ENCODE data around the gene USP33.

- TF ChIP-seq CTCF (IDR thresholded peaks at IDR 0.05) (no peak), ESRRA (IDR thresholded peaks at IDR 0.05; ENCODE audit: borderline replicate concordance, low read length) (no peak)
Observed at GRCh38 chr1:77706321-77706720, 53.3 kb downstream of the USP33 start.
